K562 (cell line): ENCODE results near the gene PAFAH2.

Experiments used
- FOXK2 ChIP-seq, 2 experiments: fragments of 450-650 bp; IDR thresholded peaks in 1 of 2; conservative IDR thresholded peaks in 1 of 2; 2 replicates each; pipeline ENCODE4 v1.6.1; 2016; ENCODE audit warnings: low read depth in 2 of 2, mild to moderate bottlenecking in 1 of 2
- GATA2 ChIP-seq: sonication (generic); formaldehyde crosslinking; IDR thresholded peaks from 2 replicates; pipeline ENCODE4 v1.4.0; 2020; ENCODE audit warnings: mild to moderate bottlenecking, missing genetic modification reagents
- MLLT1 ChIP-seq, 2 experiments: fragments of 450-650 bp; IDR thresholded peaks; 2 replicates each; pipeline ENCODE4 v1.6.1; 2016
- PRMT5 ChIP-seq: sonication (generic); formaldehyde crosslinking; IDR thresholded peaks from 2 replicates; pipeline ENCODE4 v1.5.0; 2020; ENCODE audit warnings: missing genetic modification reagents
- TAF1 ChIP-seq: IDR thresholded peaks from 2 replicates; pipeline ENCODE4 v1.6.1; 2011; ENCODE audit warnings: mild to moderate bottlenecking, low read length, moderate library complexity; ENCODE audit not compliant: insufficient read depth, control insufficient read depth, severe bottlenecking; ENCODE audit errors: extremely low read depth
- YY1 ChIP-seq, 3 experiments: IDR thresholded peaks; 2 replicates each; pipeline ENCODE4 v1.6.1; 2011; ENCODE audit warnings: low read length in 2 of 3, mild to moderate bottlenecking in 2 of 3, moderate library complexity in 2 of 3, borderline replicate concordance in 1 of 3, control low read depth in 1 of 3, low read depth in 1 of 3; ENCODE audit not compliant: insufficient read depth in 3 of 3, insufficient replicate concordance in 2 of 3, control insufficient read depth in 1 of 3, insufficient read length in 1 of 3; ENCODE audit errors: extremely low read depth in 1 of 3
- ZBTB49 ChIP-seq: sonication (generic); formaldehyde crosslinking; IDR thresholded peaks from 2 replicates; pipeline ENCODE4 v1.8.0; 2022; ENCODE audit warnings: missing genetic modification reagents, mild to moderate bottlenecking, borderline replicate concordance
- ZNF124 ChIP-seq: sonication (generic); formaldehyde crosslinking; IDR thresholded peaks from 2 replicates; pipeline ENCODE4 v1.8.1; 2022; ENCODE audit warnings: missing genetic modification reagents
- TF ChIP-seq, protein P1 (sequence below): fragments of 150-350 bp; conservative IDR thresholded peaks from 2 replicates; pipeline ENCODE4 v1.6.1; 2014; ENCODE audit warnings: low read length

DNA sequence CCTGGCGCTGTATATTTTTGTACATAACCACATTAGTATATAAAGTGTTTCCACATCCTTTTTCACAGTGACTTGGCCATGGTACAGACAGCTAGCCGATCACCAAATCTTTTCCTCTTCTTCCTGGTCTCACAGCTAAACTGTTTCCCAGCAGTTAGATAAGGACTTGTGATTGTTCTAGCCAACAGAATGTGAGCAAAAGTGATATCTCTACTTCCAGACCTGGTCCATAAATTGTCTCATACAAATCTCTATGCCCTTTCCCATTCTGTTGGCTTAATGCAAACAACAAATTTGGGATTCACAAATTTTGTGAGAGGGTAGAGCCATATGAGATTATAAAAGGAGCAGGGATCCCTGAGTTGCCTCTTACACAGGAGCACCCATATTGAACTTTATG, 19.5 kb downstream of the PAFAH2 start:
- no peak for TF ChIP-seq PRMT5 (CRISPR knock-in tag)
- TF ChIP-seq, protein P1, sequence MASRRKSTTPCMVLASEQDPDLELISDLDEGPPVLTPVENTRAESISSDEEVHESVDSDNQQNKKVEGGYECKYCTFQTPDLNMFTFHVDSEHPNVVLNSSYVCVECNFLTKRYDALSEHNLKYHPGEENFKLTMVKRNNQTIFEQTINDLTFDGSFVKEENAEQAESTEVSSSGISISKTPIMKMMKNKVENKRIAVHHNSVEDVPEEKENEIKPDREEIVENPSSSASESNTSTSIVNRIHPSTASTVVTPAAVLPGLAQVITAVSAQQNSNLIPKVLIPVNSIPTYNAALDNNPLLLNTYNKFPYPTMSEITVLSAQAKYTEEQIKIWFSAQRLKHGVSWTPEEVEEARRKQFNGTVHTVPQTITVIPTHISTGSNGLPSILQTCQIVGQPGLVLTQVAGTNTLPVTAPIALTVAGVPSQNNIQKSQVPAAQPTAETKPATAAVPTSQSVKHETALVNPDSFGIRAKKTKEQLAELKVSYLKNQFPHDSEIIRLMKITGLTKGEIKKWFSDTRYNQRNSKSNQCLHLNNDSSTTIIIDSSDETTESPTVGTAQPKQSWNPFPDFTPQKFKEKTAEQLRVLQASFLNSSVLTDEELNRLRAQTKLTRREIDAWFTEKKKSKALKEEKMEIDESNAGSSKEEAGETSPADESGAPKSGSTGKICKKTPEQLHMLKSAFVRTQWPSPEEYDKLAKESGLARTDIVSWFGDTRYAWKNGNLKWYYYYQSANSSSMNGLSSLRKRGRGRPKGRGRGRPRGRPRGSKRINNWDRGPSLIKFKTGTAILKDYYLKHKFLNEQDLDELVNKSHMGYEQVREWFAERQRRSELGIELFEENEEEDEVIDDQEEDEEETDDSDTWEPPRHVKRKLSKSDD, result no peak
- TF ChIP-seq YY1 (IDR thresholded peaks at IDR 0.05; ENCODE audit: borderline replicate concordance in 1 of 3, control insufficient read depth in 1 of 3, extremely low read depth in 1 of 3, insufficient read depth in 3 of 3, insufficient read length in 1 of 3, insufficient replicate concordance in 2 of 3, low read depth in 1 of 3, low read length in 2 of 3), result no peak
- no peak for TF ChIP-seq ZBTB49
- TF ChIP-seq FOXK2 (conservative IDR thresholded peaks at IDR 0.05 in 1 of 2, IDR thresholded peaks at IDR 0.05 in 1 of 2; ENCODE audit: low read depth in 2 of 2), result no peak
- TF ChIP-seq ZNF124, result no peak
- no peak for TF ChIP-seq TAF1
- no peak for TF ChIP-seq MLLT1 (IDR thresholded peaks at IDR 0.05)
- 0 out of 2 replicates have a peak, but pooled peaks have one; percentile 13 for TF ChIP-seq GATA2 (CRISPR knock-in tag)
